ENCODE data around the gene CUL2. TPM values are rescaled to one million over a fixed set of nuclear protein-coding genes. Genes with fewer than 3 reads are reported as not detected.

CUL2 gene
- total RNA-seq, 4 donors from 2014 or later = 15.9 to 28.5 (median 22.7) TPM

DNA sequence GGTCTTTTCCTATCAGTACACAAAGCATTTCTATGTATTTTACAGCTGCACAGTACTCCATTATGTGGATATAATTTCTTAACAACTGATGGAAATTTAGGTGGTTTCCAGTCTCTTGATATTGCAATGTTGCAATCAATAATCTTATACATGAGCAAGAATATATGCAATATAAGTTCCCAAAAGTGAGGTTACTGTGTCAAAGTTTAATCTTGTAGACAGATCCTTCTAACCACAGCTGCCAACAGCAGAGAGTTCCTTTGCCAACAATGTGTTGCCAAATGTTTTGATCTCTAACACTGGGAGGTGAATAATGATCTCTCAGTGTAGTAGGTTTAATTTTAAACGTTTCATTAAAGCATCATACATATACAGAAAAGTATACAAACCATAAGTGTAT, 54.5 kb downstream of the CUL2 start:
- TF ChIP-seq POLR2AphosphoS5 (IDR thresholded peaks at IDR 0.05) (no peak), POLR2A (IDR thresholded peaks at IDR 0.05) (no peak), EP300 (IDR thresholded peaks at IDR 0.05) (no peak), CTCF (IDR thresholded peaks at IDR 0.05) (no peak)
- Histone ChIP-seq H3K4me1 (no peaks in the 10 kb centered on the region), H3K4me3 (no peak overlapping the region), H3K27ac (no peak overlapping the region), H3K27me3 (no peaks in the 10 kb centered on the region), H3K36me3 (peaks cover 5 to 64% of the 10 kb centered on the region in 2 donors), H3K9me3 (no peaks in the 10 kb centered on the region)
- 0 to 10% methylated on average over 1 of the region's 1 CpG for WGBS, 2 donors (ENCODE audit: low coverage in 1 of 2)
- ATAC-seq = no peak

GRCh38 chr10:35027567-35027966, 62.6 kb downstream of the CUL2 start:
- no peak for ATAC-seq
- H3K27ac ChIP-seq = no peak overlapping the region
- peak in 3 of 4 experiments; percentile 21 to 49 (median 23) for TF ChIP-seq CTCF (IDR thresholded peaks at IDR 0.05)
- no peak for TF ChIP-seq POLR2A (IDR thresholded peaks at IDR 0.05)
- H3K36me3 ChIP-seq = peaks cover 5 to 85% of the 10 kb centered on the region in 2 donors
- H3K4me3 ChIP-seq = no peak overlapping the region
- no peaks in the 10 kb centered on the region for H3K4me1 ChIP-seq
- H3K27me3 ChIP-seq = no peaks in the 10 kb centered on the region
- H3K9me3 ChIP-seq = no peaks in the 10 kb centered on the region

- no peaks in the 10 kb centered on the region for H3K27me3 ChIP-seq
- peaks cover under 1 to 77% of the 10 kb centered on the region in 2 donors for H3K36me3 ChIP-seq
- H3K27ac ChIP-seq = no peak overlapping the region
- ATAC-seq = no peak
- H3K4me1 ChIP-seq = no peaks in the 10 kb centered on the region
- TF ChIP-seq POLR2A (IDR thresholded peaks at IDR 0.05) = no peak
- no peak for TF ChIP-seq EP300 (IDR thresholded peaks at IDR 0.05)
- TF ChIP-seq CTCF (IDR thresholded peaks at IDR 0.05) = no peak
- no peak for TF ChIP-seq POLR2AphosphoS5 (IDR thresholded peaks at IDR 0.05)
- no peaks in the 10 kb centered on the region for H3K9me3 ChIP-seq
- no peak overlapping the region for H3K4me3 ChIP-seq
Measured at GRCh38 chr10:35025916-35026315, 64.2 kb downstream of the CUL2 start.

DNA sequence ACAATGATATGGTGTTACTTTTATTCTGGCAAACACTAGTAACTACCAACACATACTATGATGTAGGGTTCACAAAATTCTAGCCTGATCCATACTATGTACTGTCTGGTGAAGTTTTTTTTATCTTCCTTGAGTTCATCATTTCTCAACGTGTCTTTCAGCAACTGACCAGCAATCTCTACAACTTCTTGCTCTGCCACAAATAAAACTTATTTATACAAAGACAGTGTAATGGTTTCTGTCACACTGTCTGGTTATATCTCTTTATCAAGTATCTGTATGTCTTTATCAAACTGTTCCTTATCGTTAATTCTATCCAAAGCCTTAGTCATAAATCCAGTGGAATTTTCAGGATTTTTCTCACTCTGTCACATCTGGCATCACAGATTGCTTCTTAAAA, 69.7 kb downstream of the CUL2 start:
- 63 to 65% methylated on average over 2 of the region's 2 CpGs for WGBS, 2 donors (ENCODE audit: low coverage in 1 of 2)
- Histone ChIP-seq H3K9me3 (no peaks in the 10 kb centered on the region), H3K36me3 (peaks cover 0 to 56% of the 10 kb centered on the region in 2 donors), H3K27ac (no peak overlapping the region), H3K4me3 (no peak overlapping the region), H3K27me3 (no peaks in the 10 kb centered on the region), H3K4me1 (peaks cover 0 to 6% (median 0%) of the 10 kb centered on the region in 3 donors)
- ATAC-seq = no peak
- TF ChIP-seq EP300 (IDR thresholded peaks at IDR 0.05) (no peak), POLR2A (IDR thresholded peaks at IDR 0.05) (no peak), POLR2AphosphoS5 (IDR thresholded peaks at IDR 0.05) (no peak), CTCF (IDR thresholded peaks at IDR 0.05) (no peak)

GRCh38 chr10:35019041-35020024, 70.8 kb downstream of the CUL2 start:
- Histone ChIP-seq H3K4me1 (peaks cover 0 to 6% (median 0%) of the 10 kb centered on the region in 3 donors), H3K27ac (no peak overlapping the region), H3K4me3 (no peak overlapping the region), H3K9me3 (no peaks in the 10 kb centered on the region), H3K27me3 (no peaks in the 10 kb centered on the region), H3K36me3 (peaks cover 0 to 59% of the 10 kb centered on the region in 2 donors)
- no peak for ATAC-seq
- TF ChIP-seq POLR2AphosphoS5 (IDR thresholded peaks at IDR 0.05) = no peak
- TF ChIP-seq EP300 (IDR thresholded peaks at IDR 0.05) = no peak
- TF ChIP-seq CTCF (IDR thresholded peaks at IDR 0.05) = no peak
- no peak for TF ChIP-seq POLR2A (IDR thresholded peaks at IDR 0.05)
- WGBS, 2 donors (ENCODE audit: low coverage in 1 of 2) = 77 to 80% methylated on average over 8 of the region's 8 CpGs
